SK-N-SH treated with all-trans-retinoic acid at 6 μM for 48 hours (cell line): Measurements from ENCODE around the gene BRD9.
"Not testable (repeated sequence)": the region's sequence is repeated elsewhere in the genome, so short reads cannot be mapped to it uniquely, and the experiment has no call there.

Experiments
- ATAC-seq: fragments of 200-7000 bp; cut with Tn5 transposase; 3 replicates; pipeline ENCODE4 v1.9.1; 2020; ENCODE audit warnings: mild to moderate bottlenecking, moderate library complexity
- ARNTL ChIP-seq: fragments of 450-650 bp; formaldehyde crosslinking; IDR thresholded peaks from 2 replicates; pipeline ENCODE4 v1.5.0; 2020; ENCODE audit warnings: low read depth, mild to moderate bottlenecking, moderate library complexity, borderline replicate concordance
- BACH2 ChIP-seq: fragments of 250-450 bp; sonication (Bioruptor Pico); IDR thresholded peaks from 2 replicates; pipeline ENCODE4 v1.9.0; 2021; ENCODE audit warnings: mild to moderate bottlenecking, borderline replicate concordance
- CREB5 ChIP-seq: fragments of 250-450 bp; sonication (Bioruptor Pico); IDR thresholded peaks from 2 replicates; pipeline ENCODE4 v1.5.1; 2020; ENCODE audit warnings: low read depth, mild to moderate bottlenecking, moderate library complexity
- CSDC2 ChIP-seq: fragments of 250-450 bp; sonication (Bioruptor Pico); IDR thresholded peaks from 2 replicates; pipeline ENCODE4 v1.5.0; 2020; ENCODE audit warnings: mild to moderate bottlenecking, moderate library complexity
- ESRRG ChIP-seq: fragments of 250-450 bp; sonication (Bioruptor Pico); IDR thresholded peaks from 2 replicates; pipeline ENCODE4 v1.6.1; 2021; ENCODE audit warnings: mild to moderate bottlenecking
- GLIS3 ChIP-seq: fragments of 250-450 bp; sonication (Bioruptor Pico); IDR thresholded peaks from 2 replicates; pipeline ENCODE4 v1.5.0; 2020; ENCODE audit warnings: mild to moderate bottlenecking, moderate library complexity
- ISL1 ChIP-seq: fragments of 250-450 bp; sonication (Bioruptor Pico); IDR thresholded peaks from 2 replicates; pipeline ENCODE4 v2.1.2; 2022; ENCODE audit warnings: mild to moderate bottlenecking, moderate library complexity
- OSR1 ChIP-seq: fragments of 250-450 bp; sonication (Bioruptor Pico); IDR thresholded peaks from 2 replicates; pipeline ENCODE4 v1.8.0; 2022; ENCODE audit warnings: moderate library complexity, mild to moderate bottlenecking, inconsistent platforms
- POU6F1 ChIP-seq: fragments of 250-450 bp; sonication (Bioruptor Pico); IDR thresholded peaks from 2 replicates; pipeline ENCODE4 v1.8.0; 2021; ENCODE audit warnings: low read depth, mild to moderate bottlenecking, moderate library complexity, borderline replicate concordance
- PPARA ChIP-seq: fragments of 250-450 bp; sonication (Bioruptor Pico); IDR thresholded peaks from 2 replicates; pipeline ENCODE4 v1.5.0; 2020; ENCODE audit warnings: mild to moderate bottlenecking, borderline replicate concordance
- RARB ChIP-seq: fragments of 250-450 bp; sonication (Bioruptor Pico); IDR thresholded peaks from 2 replicates; pipeline ENCODE4 v1.8.0; 2021; ENCODE audit warnings: mild to moderate bottlenecking, moderate library complexity
- SNAI2 ChIP-seq: fragments of 250-450 bp; sonication (Bioruptor Pico); IDR thresholded peaks from 2 replicates; pipeline ENCODE4 v1.5.0; 2020; ENCODE audit warnings: mild to moderate bottlenecking, moderate library complexity
- TCF4 ChIP-seq: fragments of 250-450 bp; sonication (Bioruptor Pico); IDR thresholded peaks from 2 replicates; pipeline ENCODE4 v1.8.0; 2021; ENCODE audit warnings: mild to moderate bottlenecking, moderate library complexity, borderline replicate concordance
- ZFP3 ChIP-seq: fragments of 250-450 bp; sonication (Bioruptor Pico); IDR thresholded peaks from 2 replicates; pipeline ENCODE4 v1.5.0; 2020; ENCODE audit warnings: mild to moderate bottlenecking, moderate library complexity
- ZNF565 ChIP-seq: fragments of 450-650 bp; formaldehyde crosslinking; conservative IDR thresholded peaks from 2 replicates; pipeline ENCODE4 v1.5.0; 2020; ENCODE audit warnings: low read depth, mild to moderate bottlenecking, moderate library complexity
- ZNF70 ChIP-seq: fragments of 450-650 bp; formaldehyde crosslinking; IDR thresholded peaks from 2 replicates; pipeline ENCODE4 v1.5.0; 2020; ENCODE audit warnings: mild to moderate bottlenecking, moderate library complexity
- ZNF8 ChIP-seq: fragments of 450-650 bp; formaldehyde crosslinking; IDR thresholded peaks from 2 replicates; pipeline ENCODE4 v1.5.0; 2020; ENCODE audit warnings: mild to moderate bottlenecking, moderate library complexity
- TF ChIP-seq, protein P1 (sequence below): fragments of 250-450 bp; sonication (Bioruptor Pico); IDR thresholded peaks from 2 replicates; pipeline ENCODE4 v1.5.0; 2020; ENCODE audit warnings: mild to moderate bottlenecking, moderate library complexity
- TF ChIP-seq, protein P2 (sequence below): fragments of 250-450 bp; sonication (Bioruptor Pico); IDR thresholded peaks from 2 replicates; pipeline ENCODE4 v1.8.0; 2020; ENCODE audit warnings: mild to moderate bottlenecking, moderate library complexity, borderline replicate concordance

BRD9 gene

DNA sequence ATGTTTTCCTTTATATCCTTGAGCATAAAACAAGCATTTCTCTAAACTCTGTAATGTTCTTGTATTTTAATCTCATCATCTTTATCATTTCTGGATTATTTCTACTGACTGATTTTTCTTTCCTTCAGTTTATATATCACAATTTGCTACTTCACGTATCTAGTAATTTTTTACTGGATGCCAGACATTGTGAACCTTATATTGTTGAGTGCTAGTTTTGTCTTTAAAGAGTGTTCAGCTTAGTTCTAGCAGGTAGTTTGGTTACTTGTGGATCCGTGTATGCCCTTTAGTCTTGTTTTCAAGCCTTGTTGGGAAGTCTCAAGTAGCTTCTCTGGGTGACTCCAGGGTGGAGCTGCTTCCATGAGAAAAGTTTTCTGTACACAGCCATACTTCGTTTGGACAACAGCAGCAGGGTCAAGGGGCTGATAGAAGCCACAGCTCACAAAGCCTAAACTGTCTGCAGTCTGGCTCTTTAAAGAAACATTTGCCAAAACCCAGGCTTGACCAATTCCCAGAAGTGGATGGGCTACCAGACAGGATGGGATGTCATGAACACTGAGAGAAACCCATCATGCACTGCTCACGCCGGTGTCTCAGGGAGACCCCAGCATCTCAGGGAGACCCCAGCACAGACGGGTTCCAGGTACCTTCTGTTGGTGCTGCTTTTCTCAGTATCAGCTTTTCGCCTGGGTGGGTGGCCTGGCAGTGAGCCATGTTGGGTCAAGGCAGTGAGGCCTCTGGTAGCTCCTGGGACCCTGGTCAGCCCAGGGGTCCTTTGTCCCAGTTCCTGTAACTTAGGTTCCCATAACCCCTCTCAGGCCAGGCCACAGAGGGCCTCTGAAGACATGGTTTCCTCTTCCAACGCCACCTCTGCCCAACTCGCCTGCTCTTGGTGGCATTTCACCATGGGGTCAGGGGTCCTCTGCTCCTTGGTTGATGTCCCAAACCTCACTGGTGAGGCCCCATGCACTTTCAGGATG, 29.1 kb upstream of the BRD9 start:
- TF ChIP-seq ISL1 (CRISPR knock-in tag): no peak
- no peak for TF ChIP-seq ARNTL (CRISPR knock-in tag)
- TF ChIP-seq ZFP3 (CRISPR knock-in tag): no peak
- no peak for TF ChIP-seq POU6F1 (CRISPR knock-in tag)
- TF ChIP-seq TCF4: no peak
- no peak for TF ChIP-seq RARB (CRISPR knock-in tag)
- no peak for TF ChIP-seq ZNF565
- TF ChIP-seq CREB5 (CRISPR knock-in tag): no peak
- TF ChIP-seq GLIS3 (CRISPR knock-in tag): no peak
- TF ChIP-seq PPARA: no peak
- no peak for TF ChIP-seq BACH2
- no peak for TF ChIP-seq OSR1 (CRISPR knock-in tag)
- no peak for TF ChIP-seq ZNF8 (CRISPR knock-in tag)
- no peak for TF ChIP-seq ESRRG
- ATAC-seq: no peak

- TF ChIP-seq TCF4: no peak
- TF ChIP-seq CSDC2 (CRISPR knock-in tag): no peak
- no peak for TF ChIP-seq ZNF70
- TF ChIP-seq PPARA: no peak
- no peak for TF ChIP-seq GLIS3 (CRISPR knock-in tag)
- no peak for ATAC-seq
Measured at GRCh38 chr5:920321-920720, 27.7 kb upstream of the BRD9 start.

DNA sequence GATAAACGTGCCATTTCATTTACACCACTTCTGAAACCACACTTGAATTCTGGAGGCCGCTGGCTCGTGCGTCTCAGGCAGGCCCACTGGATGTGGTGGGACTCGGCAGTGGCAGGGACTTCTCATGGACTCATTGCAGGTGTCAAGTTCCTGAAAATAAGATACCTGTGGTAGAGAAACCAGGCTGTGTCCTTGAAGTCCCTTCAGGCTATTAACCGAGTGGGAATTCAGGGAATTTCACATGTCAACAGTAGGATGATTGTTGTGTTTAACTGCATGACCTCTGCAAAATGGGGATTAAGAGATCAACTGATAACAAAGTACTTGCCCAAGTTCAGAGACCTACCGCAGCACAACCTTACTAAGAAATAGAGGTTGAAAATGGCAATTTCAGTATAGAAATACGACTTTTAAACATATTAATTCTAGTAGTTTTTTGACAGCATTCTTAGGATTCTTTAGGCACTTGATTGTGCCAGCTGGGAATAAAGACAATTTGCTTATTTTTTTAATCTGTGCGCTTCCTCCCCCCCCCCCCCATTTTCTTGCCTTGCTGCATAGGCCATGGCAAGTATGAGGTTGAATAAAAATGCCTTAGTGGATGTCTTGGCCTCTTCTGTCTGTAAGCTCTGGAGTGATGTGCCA, 26.9 kb upstream of the BRD9 start:
- no peak for TF ChIP-seq ARNTL (CRISPR knock-in tag)
- TF ChIP-seq, protein P1, sequence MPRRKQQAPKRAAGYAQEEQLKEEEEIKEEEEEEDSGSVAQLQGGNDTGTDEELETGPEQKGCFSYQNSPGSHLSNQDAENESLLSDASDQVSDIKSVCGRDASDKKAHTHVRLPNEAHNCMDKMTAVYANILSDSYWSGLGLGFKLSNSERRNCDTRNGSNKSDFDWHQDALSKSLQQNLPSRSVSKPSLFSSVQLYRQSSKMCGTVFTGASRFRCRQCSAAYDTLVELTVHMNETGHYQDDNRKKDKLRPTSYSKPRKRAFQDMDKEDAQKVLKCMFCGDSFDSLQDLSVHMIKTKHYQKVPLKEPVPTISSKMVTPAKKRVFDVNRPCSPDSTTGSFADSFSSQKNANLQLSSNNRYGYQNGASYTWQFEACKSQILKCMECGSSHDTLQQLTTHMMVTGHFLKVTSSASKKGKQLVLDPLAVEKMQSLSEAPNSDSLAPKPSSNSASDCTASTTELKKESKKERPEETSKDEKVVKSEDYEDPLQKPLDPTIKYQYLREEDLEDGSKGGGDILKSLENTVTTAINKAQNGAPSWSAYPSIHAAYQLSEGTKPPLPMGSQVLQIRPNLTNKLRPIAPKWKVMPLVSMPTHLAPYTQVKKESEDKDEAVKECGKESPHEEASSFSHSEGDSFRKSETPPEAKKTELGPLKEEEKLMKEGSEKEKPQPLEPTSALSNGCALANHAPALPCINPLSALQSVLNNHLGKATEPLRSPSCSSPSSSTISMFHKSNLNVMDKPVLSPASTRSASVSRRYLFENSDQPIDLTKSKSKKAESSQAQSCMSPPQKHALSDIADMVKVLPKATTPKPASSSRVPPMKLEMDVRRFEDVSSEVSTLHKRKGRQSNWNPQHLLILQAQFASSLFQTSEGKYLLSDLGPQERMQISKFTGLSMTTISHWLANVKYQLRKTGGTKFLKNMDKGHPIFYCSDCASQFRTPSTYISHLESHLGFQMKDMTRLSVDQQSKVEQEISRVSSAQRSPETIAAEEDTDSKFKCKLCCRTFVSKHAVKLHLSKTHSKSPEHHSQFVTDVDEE: no peak
- TF ChIP-seq, protein P2, sequence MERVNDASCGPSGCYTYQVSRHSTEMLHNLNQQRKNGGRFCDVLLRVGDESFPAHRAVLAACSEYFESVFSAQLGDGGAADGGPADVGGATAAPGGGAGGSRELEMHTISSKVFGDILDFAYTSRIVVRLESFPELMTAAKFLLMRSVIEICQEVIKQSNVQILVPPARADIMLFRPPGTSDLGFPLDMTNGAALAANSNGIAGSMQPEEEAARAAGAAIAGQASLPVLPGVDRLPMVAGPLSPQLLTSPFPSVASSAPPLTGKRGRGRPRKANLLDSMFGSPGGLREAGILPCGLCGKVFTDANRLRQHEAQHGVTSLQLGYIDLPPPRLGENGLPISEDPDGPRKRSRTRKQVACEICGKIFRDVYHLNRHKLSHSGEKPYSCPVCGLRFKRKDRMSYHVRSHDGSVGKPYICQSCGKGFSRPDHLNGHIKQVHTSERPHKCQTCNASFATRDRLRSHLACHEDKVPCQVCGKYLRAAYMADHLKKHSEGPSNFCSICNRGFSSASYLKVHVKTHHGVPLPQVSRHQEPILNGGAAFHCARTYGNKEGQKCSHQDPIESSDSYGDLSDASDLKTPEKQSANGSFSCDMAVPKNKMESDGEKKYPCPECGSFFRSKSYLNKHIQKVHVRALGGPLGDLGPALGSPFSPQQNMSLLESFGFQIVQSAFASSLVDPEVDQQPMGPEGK: no peak
- TF ChIP-seq POU6F1 (CRISPR knock-in tag): no peak
- no peak for TF ChIP-seq SNAI2
- TF ChIP-seq CSDC2 (CRISPR knock-in tag): no peak
- no peak for TF ChIP-seq OSR1 (CRISPR knock-in tag)
- TF ChIP-seq ESRRG: no peak

DNA sequence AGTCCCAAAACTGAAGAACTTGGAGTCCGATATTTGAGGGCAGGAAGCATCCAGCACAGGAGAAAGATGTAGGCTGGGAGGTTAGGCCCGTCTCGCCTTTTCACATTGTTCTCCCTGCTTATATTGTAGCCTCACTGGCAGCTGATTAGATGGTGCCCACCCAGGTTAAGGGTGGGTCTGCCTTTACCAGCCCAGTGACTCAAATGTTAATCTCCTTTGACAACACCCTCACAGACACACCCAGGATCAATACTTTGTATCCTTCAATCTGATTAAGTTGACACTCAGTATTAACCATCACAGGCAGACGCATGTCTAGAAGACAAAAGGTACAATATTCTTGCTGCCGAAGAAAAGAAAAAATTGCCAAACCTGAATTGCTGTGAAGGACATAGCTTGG, 26.1 kb upstream of the BRD9 start:
- ATAC-seq: not testable (repeated sequence)

More for the DNA sequence above, 26.9 kb upstream of the BRD9 start:
- no peak for ATAC-seq
